Rectal smooth muscle tissue (tissue), 1 donor: ENCODE results near the gene CKAP2.
"Not testable (repeated sequence)": the region's sequence is repeated elsewhere in the genome, so short reads cannot be mapped to it uniquely, and the experiment has no call there.

ENCODE experiments used
- H3K27ac ChIP-seq: one replicate; pipeline ENCODE4 v1.7.0; 2013; ENCODE audit warnings: low read depth, low read length, inconsistent platforms
- H3K27me3 ChIP-seq: one replicate; pipeline ENCODE4 v1.7.0; 2013; ENCODE audit warnings: low read length; ENCODE audit not compliant: control insufficient read depth, insufficient read depth
- H3K36me3 ChIP-seq: one replicate; pipeline ENCODE4 v1.7.0; 2013; ENCODE audit warnings: low read length; ENCODE audit not compliant: control insufficient read depth, insufficient read depth
- H3K4me1 ChIP-seq: one replicate; pipeline ENCODE4 v1.7.0; 2013; ENCODE audit warnings: low read length; ENCODE audit not compliant: control insufficient read depth, insufficient read depth
- H3K4me3 ChIP-seq: one replicate; pipeline ENCODE4 v1.7.0; 2013; ENCODE audit warnings: low read length
- H3K9ac ChIP-seq: one replicate; pipeline ENCODE4 v1.7.0; 2013; ENCODE audit warnings: low read length

CKAP2 gene, protein sequence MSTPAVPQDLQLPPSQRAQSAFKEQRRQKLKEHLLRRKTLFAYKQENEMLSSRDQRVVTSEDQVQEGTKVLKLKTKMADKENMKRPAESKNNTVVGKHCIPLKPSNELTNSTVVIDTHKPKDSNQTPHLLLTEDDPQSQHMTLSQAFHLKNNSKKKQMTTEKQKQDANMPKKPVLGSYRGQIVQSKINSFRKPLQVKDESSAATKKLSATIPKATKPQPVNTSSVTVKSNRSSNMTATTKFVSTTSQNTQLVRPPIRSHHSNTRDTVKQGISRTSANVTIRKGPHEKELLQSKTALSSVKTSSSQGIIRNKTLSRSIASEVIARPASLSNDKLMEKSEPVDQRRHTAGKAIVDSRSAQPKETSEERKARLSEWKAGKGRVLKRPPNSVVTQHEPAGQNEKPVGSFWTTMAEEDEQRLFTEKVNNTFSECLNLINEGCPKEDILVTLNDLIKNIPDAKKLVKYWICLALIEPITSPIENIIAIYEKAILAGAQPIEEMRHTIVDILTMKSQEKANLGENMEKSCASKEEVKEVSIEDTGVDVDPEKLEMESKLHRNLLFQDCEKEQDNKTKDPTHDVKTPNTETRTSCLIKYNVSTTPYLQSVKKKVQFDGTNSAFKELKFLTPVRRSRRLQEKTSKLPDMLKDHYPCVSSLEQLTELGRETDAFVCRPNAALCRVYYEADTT

DNA sequence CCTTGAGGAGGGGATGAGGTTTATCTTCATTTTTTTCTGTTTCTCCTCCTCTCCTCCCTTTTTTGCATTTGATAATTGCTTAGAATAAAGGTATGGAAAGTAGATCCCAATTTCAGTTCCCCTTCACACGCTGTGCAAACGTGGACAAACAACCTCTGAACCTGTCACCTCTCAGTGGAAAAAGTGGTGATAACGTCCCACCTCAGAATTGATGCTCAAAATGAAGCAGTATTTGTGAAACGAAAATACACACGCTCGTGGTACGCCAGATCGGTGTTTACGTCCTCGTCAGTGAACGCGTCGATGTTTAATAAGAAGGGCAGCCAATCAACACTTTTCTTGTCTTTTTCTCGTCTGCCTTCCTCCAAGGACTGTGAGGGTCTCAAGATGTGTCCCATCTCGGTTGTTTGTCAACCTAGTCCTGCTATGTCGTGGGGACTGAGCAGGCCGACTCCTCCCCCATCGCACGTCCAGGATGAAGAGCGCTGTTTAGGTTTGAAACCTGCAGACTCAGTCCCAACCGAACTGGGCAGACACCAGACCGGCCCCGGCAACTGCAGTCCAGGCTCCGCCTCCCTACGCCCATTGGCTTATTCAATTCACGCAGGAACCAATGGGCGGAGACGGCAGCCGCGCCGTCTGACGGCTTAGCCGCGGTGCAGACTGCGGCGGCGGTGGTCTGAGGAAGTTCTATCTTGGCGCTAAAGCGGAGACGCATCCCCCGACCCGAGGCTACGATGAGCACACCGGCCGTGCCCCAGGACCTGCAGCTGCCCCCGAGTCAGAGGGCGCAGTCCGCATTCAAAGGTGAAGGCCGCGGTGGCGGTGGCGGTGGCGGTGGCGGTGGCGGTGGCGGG is at the start of gene CKAP2:
CKAP2 (plus strand) TSS at position 659 of the 857 bp plus-strand sequence; CDS start at position 738, 79 bp downstream.
- peaks cover 2% of the 10 kb centered on the region for H3K4me1 ChIP-seq
- peak within 1 kb of the TSS; percentile 98 for H3K4me3 ChIP-seq
- no peaks in the 10 kb centered on the region for H3K36me3 ChIP-seq
- H3K27me3 ChIP-seq: no peaks in the 10 kb centered on the region
- peak within 1 kb of the TSS; percentile 87 for H3K9ac ChIP-seq
- H3K27ac ChIP-seq: peak within 1 kb of the TSS; percentile 80

- no peak within 1 kb of the TSS for H3K9ac ChIP-seq
- no peaks in the 10 kb centered on the region for H3K36me3 ChIP-seq
- no peak within 1 kb of the TSS for H3K27ac ChIP-seq
- no peaks in the 10 kb centered on the region for H3K27me3 ChIP-seq
- peak within 1 kb of the TSS; percentile 32 for H3K4me3 ChIP-seq
- peaks cover 4% of the 10 kb centered on the region for H3K4me1 ChIP-seq
These were observed 49.3 kb upstream of the CKAP2 start, which contains the start of gene THSD1 for GRCh38 chr13:52405767-52406494. Gene THSD1, minus strand, starts transcription at chr13:52406172. Its CDS starts 3,572 bp downstream, at chr13:52402600.

DNA sequence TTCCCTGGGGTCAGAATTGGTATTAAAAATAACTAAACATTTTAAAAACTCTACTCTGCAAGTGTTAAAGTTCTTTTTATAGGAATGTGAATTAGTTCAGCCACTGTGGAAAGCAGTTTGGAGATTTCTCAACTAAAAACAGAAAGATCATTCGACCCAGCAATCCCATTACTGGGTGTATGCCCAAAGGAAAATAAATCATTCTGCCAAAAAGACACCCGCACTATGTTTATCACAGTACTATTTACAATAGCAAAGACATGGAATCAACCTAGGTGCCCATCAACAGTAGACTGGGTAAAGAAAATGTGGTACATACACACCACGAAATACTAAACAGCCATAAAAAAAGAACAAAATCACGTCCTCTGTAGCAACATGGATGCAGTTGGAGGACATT is 48.6 kb upstream of the CKAP2 start:
- Histone ChIP-seq H3K27me3 (no peaks in the 10 kb centered on the region), H3K4me3 (no peak overlapping the region), H3K9ac (no peak overlapping the region), H3K27ac (no peak overlapping the region), H3K4me1 (peaks cover 4% of the 10 kb centered on the region), H3K36me3 (no peaks in the 10 kb centered on the region)

DNA sequence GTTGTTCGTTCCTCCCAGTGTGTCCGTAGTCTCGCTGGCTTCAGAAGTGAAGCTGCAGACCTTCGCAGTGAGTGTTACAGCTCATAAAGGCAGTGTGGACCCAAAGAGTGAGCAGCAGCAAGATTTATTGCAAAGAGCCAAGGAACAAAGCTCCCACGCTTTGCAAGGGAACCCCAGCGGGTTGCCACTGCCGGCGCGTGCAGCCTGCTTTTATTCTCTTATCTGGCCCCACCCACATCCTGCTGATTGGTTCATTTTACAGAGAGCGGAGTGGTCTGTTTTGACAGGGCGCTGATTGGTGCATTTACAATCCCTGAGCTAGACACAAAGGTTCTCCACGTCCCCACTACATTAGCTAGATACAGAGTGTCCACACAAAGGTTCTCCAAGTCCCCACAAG is 47.8 kb upstream of the CKAP2 start:
- not testable (repeated sequence) for H3K36me3 ChIP-seq, H3K9ac ChIP-seq, H3K27ac ChIP-seq, H3K4me3 ChIP-seq, H3K27me3 ChIP-seq, H3K4me1 ChIP-seq

DNA sequence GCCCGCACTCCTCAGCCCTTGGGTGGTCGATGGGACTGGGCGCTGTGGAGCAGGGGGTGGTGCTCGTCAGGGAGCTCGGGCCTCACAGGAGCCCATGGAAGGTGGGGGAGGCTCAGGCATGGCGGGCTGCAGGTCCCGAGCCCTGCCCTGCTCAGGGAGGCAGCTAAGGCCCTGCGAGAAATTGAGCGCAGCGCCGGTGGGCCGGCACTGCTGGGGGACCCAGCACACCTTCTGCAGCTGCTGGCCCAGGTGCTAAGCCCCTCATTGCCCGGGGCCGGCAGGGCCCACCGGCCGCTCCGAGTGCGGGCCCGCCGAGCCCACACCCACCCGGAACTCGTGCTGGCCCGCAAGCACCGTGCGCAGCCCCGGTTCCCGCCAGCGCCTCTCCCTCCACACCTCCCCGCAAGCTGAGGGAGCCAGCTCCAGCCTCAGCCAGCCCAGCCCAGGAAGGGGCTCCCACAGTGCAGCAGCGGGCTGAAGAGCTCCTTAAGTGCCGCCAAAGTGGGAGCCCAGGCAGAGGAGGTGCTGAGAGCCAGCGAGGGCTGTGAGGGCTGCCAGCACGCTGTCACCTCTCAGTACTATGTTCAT is 47.1 kb upstream of the CKAP2 start:
- not testable (repeated sequence) for H3K27ac ChIP-seq, H3K4me1 ChIP-seq, H3K4me3 ChIP-seq, H3K9ac ChIP-seq, H3K36me3 ChIP-seq, H3K27me3 ChIP-seq

DNA sequence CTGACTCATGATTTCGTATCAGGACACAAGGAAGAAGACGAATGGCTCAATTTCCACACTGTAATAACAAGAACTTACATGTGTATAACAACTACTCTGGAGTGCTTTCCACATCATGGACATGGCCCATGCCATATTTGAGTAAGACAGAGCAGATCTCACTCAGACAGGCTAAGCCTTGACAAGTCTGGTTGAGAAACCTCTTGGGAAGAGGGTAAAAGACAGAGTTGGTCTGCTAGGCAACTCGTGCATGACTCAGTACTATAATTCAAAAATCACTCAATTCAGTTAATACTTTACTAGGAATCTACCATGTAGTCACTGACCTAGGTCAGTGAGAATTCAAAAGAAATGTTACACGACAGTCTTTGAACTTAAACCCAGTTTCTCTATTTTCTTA is 43.6 kb upstream of the CKAP2 start:
- no peak overlapping the region for H3K27ac ChIP-seq
- no peaks in the 10 kb centered on the region for H3K4me1 ChIP-seq
- no peak overlapping the region for H3K4me3 ChIP-seq
- H3K9ac ChIP-seq: no peak overlapping the region
- no peaks in the 10 kb centered on the region for H3K27me3 ChIP-seq
- peaks cover 6% of the 10 kb centered on the region for H3K36me3 ChIP-seq

DNA sequence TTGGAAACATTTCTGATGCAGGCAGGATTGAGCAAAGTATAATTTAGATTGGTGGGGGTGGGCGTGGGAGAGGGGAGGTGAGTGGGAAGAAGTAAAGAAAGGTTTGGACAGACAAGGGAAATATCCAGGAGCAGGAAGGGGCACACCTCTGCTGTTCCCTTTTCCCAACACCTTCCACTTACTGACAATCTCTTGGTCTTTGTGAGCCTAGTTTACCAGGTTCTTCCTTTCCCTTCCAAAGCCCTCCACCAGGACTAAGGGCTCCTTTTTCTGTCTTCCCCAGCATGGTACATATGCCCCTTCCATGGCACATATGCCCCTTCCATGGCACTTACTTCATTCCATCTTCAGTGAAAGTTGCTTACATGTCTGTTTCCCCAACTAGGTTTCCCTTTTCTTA is 43.1 kb upstream of the CKAP2 start:
- Histone ChIP-seq H3K27ac (no peak overlapping the region), H3K4me3 (no peak overlapping the region), H3K9ac (no peak overlapping the region), H3K36me3 (peaks cover 6% of the 10 kb centered on the region), H3K27me3 (no peaks in the 10 kb centered on the region), H3K4me1 (no peaks in the 10 kb centered on the region)

DNA sequence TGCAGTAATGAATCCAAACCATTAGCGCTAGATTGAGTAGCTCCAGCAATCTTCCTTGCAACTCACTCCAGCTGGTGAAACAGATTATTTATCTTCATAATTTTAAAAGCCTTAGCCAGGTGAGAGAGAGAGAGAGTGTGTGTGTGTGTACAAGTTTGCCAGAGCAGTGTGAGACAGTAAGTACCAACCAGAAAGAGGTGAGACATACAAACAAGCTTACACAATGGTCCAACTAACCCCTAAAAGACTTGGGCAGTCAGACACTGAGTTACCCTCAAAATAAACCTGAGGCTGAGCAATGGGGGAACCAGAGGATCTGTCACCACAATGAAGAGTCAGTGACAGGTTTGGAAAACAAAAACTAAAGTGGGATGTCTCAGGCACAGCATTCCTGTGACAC is 41.2 kb upstream of the CKAP2 start:
- Histone ChIP-seq H3K36me3 (peaks cover 11% of the 10 kb centered on the region), H3K27ac (no peak overlapping the region), H3K4me3 (no peak overlapping the region), H3K4me1 (no peaks in the 10 kb centered on the region), H3K27me3 (no peaks in the 10 kb centered on the region), H3K9ac (no peak overlapping the region)

GRCh38 chr13:52414963-52415362 is 40.3 kb upstream of the CKAP2 start:
- Histone ChIP-seq H3K4me3 (no peak overlapping the region), H3K9ac (no peak overlapping the region), H3K27ac (no peak overlapping the region), H3K4me1 (no peaks in the 10 kb centered on the region), H3K36me3 (peaks cover 11% of the 10 kb centered on the region), H3K27me3 (no peaks in the 10 kb centered on the region)

DNA sequence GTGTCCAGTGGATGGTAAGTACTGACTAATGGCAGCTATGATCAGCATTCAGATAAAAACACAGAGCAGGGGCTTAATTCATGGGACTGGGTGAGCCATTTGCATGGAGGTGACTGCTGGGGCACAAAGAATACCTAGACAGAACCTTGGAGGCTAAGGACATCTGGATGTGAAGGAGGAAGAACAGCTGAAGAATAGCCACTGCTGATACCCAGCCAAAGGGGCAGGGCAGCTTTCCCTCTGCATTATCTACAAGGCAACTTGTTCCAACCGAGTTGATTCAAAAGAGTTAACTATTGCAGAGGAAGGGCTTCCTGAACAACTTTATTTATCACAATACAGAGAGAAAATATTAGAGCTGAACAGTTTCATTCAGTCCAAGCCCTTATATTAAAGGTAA is 36.2 kb upstream of the CKAP2 start:
- H3K4me3 ChIP-seq: no peak overlapping the region
- H3K27me3 ChIP-seq: no peaks in the 10 kb centered on the region
- peaks cover 8% of the 10 kb centered on the region for H3K36me3 ChIP-seq
- H3K27ac ChIP-seq: no peak overlapping the region
- H3K4me1 ChIP-seq: no peaks in the 10 kb centered on the region
- H3K9ac ChIP-seq: no peak overlapping the region

- no peak overlapping the region for H3K9ac ChIP-seq
- no peak overlapping the region for H3K4me3 ChIP-seq
- no peaks in the 10 kb centered on the region for H3K4me1 ChIP-seq
- no peak overlapping the region for H3K27ac ChIP-seq
- no peaks in the 10 kb centered on the region for H3K27me3 ChIP-seq
- peaks cover 7% of the 10 kb centered on the region for H3K36me3 ChIP-seq
These were observed 34.1 kb upstream of the CKAP2 start for GRCh38 chr13:52421216-52421615.
